ENCODE data around the gene OR2AT4.
"Not testable (repeated sequence)": the region's sequence is repeated elsewhere in the genome, so short reads cannot be mapped to it uniquely, and the experiment has no call there.

The OR2AT4 gene

DNA sequence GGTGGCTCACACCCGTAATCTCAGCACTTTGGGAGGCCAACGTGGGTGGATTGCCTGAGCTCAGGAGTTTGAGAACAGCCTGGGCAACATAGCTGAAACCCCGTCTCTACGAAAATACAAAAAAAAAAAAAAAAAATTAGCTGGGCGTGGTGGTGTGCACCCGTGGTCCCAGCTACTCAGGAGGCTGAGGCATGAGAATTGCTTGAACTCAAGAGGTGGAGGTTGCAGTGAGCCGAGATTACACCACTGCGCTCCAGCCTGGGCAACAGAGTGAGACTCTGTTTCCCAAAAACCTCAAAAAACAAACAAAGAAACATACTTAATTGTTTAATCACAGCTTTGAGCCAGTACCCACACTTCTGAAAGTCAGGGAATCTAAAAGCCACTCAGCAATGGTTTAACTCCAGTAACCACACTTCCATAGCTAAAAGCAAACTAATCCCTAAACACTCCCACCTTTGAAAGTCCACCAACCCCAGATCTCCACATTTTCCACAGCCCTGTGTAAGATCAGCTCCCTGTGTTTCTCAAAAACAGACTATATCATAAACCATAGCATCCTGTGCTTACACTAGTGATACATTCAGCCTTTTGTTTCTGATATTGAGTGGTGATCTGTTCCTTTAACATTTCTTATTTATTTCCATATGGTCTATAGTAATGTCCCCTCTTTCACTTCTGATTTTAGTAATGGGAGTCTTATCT, 4.9 kb upstream of the OR2AT4 start:
- no peak for DNase-seq

GRCh38 chr11:75100314-75100713, 3.6 kb upstream of the OR2AT4 start:
- DNase-seq, result peak; percentile 12

- DNase-seq, result no peak
Measured at GRCh38 chr11:75099635-75100034, 3.0 kb upstream of the OR2AT4 start.

DNA sequence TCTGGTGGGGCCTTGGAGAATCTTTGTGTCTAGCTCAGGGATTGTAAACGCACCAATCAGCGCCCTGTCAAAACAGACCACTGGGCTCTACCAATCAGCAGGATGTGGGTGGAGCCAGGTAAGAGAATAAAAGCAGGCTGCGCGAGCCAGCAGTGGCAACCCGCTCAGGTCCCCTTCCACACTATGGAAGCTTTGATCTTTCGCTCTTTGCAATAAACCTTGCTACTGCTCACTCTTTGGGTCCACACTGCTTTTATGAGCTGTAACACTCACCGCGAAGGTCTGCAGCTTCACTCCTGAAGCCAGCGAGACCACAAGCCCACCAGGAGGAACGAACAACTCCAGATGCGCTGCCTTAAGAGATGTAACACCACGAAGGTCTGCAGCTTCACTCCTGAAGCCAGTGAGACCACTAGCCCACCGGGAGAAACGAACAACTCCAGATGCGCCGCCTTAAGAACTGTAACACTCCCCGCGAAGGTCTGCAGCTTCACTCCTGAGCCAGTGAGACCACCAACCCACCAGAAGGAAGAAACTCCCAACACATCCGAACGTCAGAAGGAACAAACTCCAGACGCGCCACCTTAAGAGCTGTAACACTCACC, 2.3 kb upstream of the OR2AT4 start:
- not testable (repeated sequence) for DNase-seq

DNA sequence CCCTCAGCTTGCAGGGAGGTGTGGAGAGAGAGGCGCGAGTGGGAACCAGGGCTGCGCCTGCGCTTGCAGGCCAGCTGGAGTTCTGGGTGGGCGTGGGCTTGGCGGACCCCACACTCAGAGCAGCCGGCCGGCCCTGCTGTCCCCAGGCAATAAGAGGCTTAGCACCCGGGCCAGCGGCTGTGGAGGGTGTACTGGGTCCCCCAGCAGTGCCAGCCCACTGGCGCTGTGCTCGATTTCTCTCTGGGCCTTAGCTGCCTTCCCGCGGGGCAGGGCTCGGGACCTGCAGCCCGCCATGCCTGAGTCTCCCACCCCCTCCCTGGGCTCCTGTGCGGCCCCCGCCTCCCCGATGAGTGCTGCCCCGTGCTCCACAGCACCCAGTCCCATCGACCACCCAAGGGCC, 1.5 kb upstream of the OR2AT4 start:
- DNase-seq, result not testable (repeated sequence)

- no peak for DNase-seq
Measured at GRCh38 chr11:75097173-75097557, 489 bp upstream of the OR2AT4 start.

- not testable (repeated sequence) for DNase-seq
Measured at GRCh38 chr11:75094382-75094781, 2.3 kb downstream of the OR2AT4 start.

- no peak for DNase-seq
Measured at GRCh38 chr11:75090671-75091177, 6.0 kb downstream of the OR2AT4 start.

DNA sequence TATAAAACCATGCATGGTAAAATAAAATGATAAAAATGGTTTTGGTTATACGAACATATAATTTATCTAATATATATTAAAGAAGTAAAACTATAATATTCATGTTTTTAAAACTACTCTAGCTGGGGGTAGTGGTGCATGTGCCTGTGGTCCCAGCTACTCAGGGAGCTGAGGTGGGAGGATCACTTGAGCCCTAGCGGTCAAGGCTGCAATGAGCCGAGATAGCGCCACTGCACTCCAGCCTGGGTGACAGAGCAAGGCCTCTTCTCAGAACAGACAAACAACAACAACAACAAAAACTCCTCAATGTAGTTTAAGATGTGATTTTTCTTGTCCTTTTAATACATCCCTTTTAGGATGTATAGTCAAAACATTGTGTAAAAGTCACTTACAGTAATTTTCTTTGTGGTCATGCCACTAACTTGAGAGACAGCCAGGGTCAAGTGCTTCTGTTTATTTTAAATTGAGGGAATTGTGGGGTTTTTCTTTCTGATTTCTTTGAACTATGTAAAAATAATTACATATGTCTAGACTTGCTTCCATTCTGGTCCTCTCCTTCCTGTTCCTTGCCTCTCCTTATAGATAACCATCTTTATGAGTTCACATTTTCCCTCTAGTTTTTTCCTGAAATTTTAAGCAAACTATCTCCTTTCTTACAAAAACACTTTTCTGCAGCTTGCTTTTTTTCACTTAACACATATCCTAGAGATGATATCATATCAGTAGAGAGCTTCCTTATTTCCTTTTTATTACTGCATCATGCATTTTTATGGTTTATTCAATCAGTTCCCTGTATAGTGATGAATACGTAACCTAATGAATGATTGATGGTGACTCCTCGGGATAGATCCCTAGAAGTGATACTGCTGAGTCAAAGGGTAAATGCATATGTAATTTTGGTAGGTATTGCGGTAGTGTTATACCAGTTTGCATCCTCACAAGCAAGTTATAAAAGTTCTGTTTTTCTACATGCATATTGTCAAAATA, 9.1 kb downstream of the OR2AT4 start:
- no peak for DNase-seq

DNA sequence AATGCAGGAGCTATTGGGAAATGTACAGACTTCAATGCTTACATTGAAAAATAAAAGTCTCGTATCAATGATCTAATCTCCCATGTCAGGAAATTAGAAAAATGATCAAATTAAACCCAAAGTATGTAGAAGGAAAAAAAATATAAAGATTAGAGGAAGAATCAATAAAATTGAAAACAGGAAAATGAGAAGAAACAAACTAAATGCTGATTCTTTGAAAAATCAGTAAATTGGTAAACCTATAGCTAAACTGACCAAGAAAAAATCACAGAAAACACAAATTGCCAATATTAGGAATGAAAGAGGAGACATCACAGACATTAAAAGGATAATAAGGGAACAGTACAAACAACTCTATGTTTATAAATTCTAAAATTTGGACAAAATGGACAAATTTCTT, 11.8 kb downstream of the OR2AT4 start:
- DNase-seq, result no peak

- no peak for DNase-seq
Measured at GRCh38 chr11:75083217-75083605, 13.5 kb downstream of the OR2AT4 start.

- no peak for DNase-seq
Measured at GRCh38 chr11:75082601-75083216, 14.0 kb downstream of the OR2AT4 start.

DNA sequence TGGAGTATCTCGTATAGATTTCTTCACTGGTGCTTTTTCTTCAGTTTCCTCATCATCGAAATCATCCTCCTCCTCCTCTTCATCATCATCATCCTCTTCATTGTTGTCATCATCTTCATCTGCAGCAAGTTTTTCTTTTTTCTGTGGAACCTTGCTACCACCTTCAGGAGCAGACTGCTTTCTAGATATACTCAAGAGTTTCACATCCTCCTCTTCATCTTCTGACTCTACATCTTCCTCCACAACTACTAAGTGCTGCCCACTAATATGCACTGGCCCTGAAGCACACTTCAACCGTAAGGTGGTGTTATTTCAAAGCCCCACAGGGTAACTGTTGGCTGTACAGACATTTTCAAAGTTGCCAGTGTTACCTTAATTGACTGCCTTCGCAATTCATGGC, 17.1 kb downstream of the OR2AT4 start:
- no peak for DNase-seq

DNA sequence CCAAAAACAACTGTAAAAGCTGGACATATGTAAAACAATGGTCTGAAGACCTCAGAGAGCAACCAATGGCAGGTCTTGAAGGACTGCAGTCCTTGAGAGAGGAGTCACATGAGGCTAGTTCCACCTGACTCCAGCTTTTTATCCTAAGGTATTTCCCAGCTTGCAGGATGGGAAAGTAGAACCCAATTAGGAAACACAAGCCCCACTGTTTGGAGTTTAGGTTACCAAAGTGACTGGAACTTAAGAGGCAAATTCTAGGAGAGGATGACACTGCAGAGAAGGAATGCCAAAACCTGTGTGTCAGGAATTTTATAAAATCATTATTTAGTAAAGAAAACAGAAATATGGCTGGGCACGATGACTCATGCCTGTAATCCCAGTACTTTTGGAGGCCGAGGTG, 18.4 kb downstream of the OR2AT4 start:
- DNase-seq, result no peak

DNA sequence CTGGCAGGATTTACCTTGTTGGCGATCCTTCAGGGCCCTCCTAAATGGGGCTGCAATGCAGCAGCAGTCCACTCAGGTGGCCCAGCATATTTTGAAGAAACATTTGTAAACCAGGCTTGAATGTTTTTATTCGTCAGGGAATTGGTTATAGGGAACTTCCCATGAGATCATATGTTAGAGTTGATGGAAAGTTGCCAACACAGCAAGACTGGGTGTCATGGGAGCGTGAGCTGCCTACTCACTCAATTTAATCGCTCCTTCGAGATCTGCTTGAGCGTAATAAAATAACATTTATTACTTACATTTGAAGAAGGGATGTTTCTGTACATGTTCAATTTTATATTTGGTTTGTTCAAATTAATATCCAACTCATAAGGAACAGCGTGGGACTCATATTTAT, 19.4 kb downstream of the OR2AT4 start:
- no peak for DNase-seq

DNA sequence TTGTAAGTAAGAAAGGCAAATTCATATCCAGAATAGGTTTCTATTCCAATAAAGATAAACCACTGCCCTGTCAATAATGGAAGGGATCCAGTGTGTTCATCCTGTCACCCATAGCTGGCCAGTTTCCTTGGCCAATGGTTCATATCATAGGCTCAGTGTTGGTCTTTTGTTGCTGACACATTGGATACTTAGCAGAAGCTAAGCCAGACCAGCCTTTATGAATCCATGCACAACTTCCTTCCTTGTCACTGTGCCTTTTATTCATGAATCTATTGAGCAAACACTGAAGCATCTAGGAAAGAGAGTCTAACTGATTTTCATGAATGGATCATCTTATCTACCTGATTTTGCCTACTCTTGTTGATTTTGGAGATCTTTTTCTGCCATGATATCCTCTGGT, 20.0 kb downstream of the OR2AT4 start:
- no peak for DNase-seq

- DNase-seq, result no peak
Measured at GRCh38 chr11:75073459-75074190, 23.1 kb downstream of the OR2AT4 start.

GRCh38 chr11:75072582-75072981, 24.1 kb downstream of the OR2AT4 start:
- DNase-seq, result no peak

DNA sequence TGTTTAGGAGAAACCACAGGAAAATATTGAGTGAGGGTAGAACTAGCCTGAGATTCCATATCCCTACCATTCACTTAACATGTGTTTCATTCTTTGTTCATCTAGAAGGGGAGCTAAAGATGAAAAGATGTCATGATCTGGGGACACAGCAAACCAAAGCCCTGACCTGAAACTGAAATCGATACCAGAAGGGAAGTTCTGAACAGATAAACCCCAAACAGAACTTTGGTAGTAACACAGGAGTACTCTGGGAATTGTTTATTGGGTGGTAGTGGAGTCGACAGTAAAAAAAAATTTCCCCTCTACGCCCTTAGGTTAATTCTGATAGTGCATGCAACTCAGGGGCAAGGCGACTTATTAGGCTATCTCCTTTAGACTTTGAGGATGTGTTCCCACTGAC, 27.2 kb downstream of the OR2AT4 start:
- no peak for DNase-seq

DNA sequence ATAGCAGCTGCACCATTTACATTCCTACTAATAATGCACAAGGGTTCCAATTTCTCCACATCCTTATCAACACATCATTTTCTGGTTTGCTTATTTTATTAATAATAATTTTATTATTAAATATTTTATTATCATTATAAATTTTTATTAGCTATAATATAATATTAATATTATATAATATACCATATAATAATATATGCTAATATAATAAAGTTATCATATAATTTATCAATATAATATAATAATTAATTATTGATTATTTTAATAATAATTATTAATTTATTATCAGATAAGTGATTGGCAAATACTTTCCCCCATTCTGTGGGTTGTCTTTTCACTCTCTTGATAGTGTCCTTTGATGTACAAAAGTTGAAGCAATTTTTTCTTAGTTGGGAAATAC, 27.7 kb downstream of the OR2AT4 start:
- no peak for DNase-seq

GRCh38 chr11:75068559-75068958, 28.1 kb downstream of the OR2AT4 start:
- DNase-seq, result no peak

GRCh38 chr11:75066061-75066460, 30.6 kb downstream of the OR2AT4 start:
- no peak for DNase-seq

Measured in stimulated activated CD4-positive, alpha-beta T cell treated with anti-CD3 and anti-CD28 coated beads, Interleukin-4, amount 100 ng/mL, for 1 hour (primary cell).